Gastrocnemius medialis (tissue), 4 donors: ENCODE data around the gene EIF4E3.

ENCODE experiments used
- CTCF ChIP-seq, 5 experiments: fragments of 450-650 bp in 3 of 5; fragments of 200-600 bp in 2 of 5; sonication (generic) in 2 of 5; IDR thresholded peaks in 4 of 5; conservative IDR thresholded peaks in 1 of 5; 1 replicate in 4 of 5; 2 replicates in 1 of 5; pipeline ENCODE4 v1.5.1; 2016 to 2019; ENCODE audit warnings: antibody characterized with exemption in 5 of 5, mild to moderate bottlenecking in 3 of 5, moderate library complexity in 3 of 5
- POLR2A ChIP-seq, 2 donors: fragments of 450-650 bp; IDR thresholded peaks; one replicate each; pipeline ENCODE4 v1.6.1; 2017; ENCODE audit warnings: antibody characterized with exemption in 2 of 2, mild to moderate bottlenecking in 2 of 2, moderate library complexity in 2 of 2

GRCh38 chr3:71722693-71723092 is 2.5 kb downstream of the EIF4E3 start:
- TF ChIP-seq POLR2A (IDR thresholded peaks at IDR 0.05) = no peak
- no peak for TF ChIP-seq CTCF (IDR thresholded peaks at IDR 0.05 in 4 of 5, conservative IDR thresholded peaks at IDR 0.05 in 1 of 5)
